ENCODE results near the gene WIF1.

WIF1 gene

GRCh38 chr12:65022421-65022820 lies 98.7 kb downstream of the WIF1 start:
- no peak for DNase-seq

- no peak for DNase-seq
These were observed 101.3 kb downstream of the WIF1 start for GRCh38 chr12:65019696-65020234.

GRCh38 chr12:65016881-65017650 lies 104.0 kb downstream of the WIF1 start:
- DNase-seq: no peak

- no peak for DNase-seq
These were observed 105.3 kb downstream of the WIF1 start for GRCh38 chr12:65015850-65016249.

GRCh38 chr12:65014504-65015271 lies 106.4 kb downstream of the WIF1 start:
- DNase-seq: no peak

GRCh38 chr12:65010437-65010836 lies 110.7 kb downstream of the WIF1 start:
- no peak for DNase-seq

GRCh38 chr12:65005716-65006115 lies 115.4 kb downstream of the WIF1 start:
- no peak for DNase-seq

GRCh38 chr12:65004270-65004669 lies 116.8 kb downstream of the WIF1 start:
- DNase-seq: peak; percentile 11

Measured in fibroblast of skin of back (primary cell).